ENCODE data around the gene ANGPT4. TPM values are rescaled to one million over a fixed set of nuclear protein-coding genes. Genes with fewer than 3 reads are reported as not detected.
A peak's percentile ranks its signal among the peaks of the same experiment; 100 is the strongest.

ANGPT4 gene
- total RNA-seq, 1 donor from 2014 or later: 0.05 TPM

GRCh38 chr20:822651-823573, 93.2 kb downstream of the ANGPT4 start:
- no peak for ATAC-seq
- intact Hi-C loops (cut with DNase I): no loop called here
- no peak for DNase-seq (ENCODE audit: missing footprints)

DNA sequence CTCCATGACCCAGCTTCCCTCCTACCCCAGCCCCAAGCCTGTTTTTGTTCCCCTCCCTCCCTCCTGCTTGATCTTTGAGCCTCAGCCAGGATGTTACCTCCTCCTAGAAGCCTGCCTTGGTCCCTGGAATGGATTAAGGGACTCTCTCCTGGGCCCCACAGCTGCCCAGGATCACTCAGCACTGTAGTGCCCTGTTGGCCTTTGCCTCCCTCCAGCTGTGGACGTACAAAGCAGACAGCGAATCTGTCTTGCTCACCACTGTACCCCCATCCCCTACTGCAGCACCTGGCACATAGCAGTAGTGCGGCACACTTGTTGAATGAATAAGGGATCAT, 94.4 kb downstream of the ANGPT4 start:
- DNase-seq (ENCODE audit: missing footprints): no peak
- intact Hi-C loops (cut with DNase I): no loop called here
- no peak for ATAC-seq

DNA sequence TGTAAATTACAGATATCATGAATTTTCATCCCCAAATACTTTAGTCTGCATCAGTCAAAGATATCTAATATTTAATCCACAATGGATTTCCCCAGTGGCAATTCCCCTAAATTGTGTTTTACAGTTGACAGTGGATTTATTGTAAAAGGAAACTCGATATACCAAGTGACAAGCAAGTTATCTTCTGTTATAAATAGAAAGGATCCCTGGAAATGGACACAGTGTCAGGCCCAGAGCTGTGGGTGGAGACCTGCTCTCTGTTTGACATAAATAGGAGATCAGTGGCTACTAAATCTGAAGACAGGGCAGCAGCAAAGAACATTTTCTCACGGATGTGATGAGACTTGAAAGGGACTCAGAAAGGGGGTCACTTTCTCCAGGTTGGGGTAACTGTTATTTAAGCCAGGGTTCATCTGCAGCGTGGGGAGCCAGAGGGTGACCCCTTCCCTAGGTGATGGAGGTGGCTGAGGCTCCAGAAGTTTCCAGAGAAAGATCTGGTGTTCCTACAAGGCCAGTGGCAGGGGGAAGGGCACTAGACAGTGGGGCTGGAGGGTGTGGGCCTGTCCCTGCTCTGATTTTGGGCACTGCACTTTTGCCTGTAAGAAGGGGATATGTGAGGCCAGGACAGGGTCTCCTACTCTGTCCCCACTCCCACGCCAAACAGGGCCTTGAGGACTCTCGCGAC, 94.9 kb downstream of the ANGPT4 start:
- ATAC-seq: peak; percentile 72
- intact Hi-C loops (cut with DNase I): no loop called here
- DNase-seq (ENCODE audit: missing footprints): no peak

- intact Hi-C loops (cut with DNase I): no loop called here
- no peak for DNase-seq (ENCODE audit: missing footprints)
- ATAC-seq: no peak
Observed at GRCh38 chr20:820323-820953, 95.7 kb downstream of the ANGPT4 start.

Other genes starting within 250 kb of the ANGPT4 start
- gene SCRT2, start 240.5 kb downstream of the ANGPT4 start, total RNA-seq: not detected
- gene SLC52A3, start 147.8 kb downstream of the ANGPT4 start, total RNA-seq: 2.7 TPM
- 2.6 TPM for gene FAM110A, start 82.6 kb downstream of the ANGPT4 start, total RNA-seq
- gene RSPO4, start 86.0 kb upstream of the ANGPT4 start, total RNA-seq: not detected
- 132 TPM for gene PSMF1, start 202.3 kb upstream of the ANGPT4 start, total RNA-seq